H9 (cell line): ENCODE results near the gene FHIT. TPM values are rescaled to one million over a fixed set of nuclear protein-coding genes. Genes with fewer than 3 reads are reported as not detected.

ENCODE experiments used
- DNase-seq: peaks from one replicate; pipeline ENCODE4 v3.0.0-alpha.2; 2017
- H2AFZ ChIP-seq: one replicate; pipeline ENCODE4 v1.6.1; 2013; ENCODE audit warnings: mild to moderate bottlenecking, low read length, control low read depth, moderate library complexity
- H2AK5ac ChIP-seq: 2 replicates; pipeline ENCODE4 v1.6.1; 2013; ENCODE audit warnings: low read length, control low read depth, mixed read lengths; ENCODE audit not compliant: insufficient read length
- H2BK120ac ChIP-seq: one replicate; pipeline ENCODE4 v1.6.1; 2013; ENCODE audit warnings: low read depth, mild to moderate bottlenecking, low read length, control low read depth, inconsistent platforms; ENCODE audit not compliant: poor library complexity, severe bottlenecking
- H2BK12ac ChIP-seq: 2 replicates; pipeline ENCODE4 v1.6.1; 2013; ENCODE audit warnings: low read length, control low read depth, mixed read lengths, low read depth; ENCODE audit not compliant: insufficient read length
- H2BK15ac ChIP-seq: 2 replicates; pipeline ENCODE4 v1.6.1; 2013; ENCODE audit warnings: low read depth, low read length, control low read depth
- H2BK20ac ChIP-seq: one replicate; pipeline ENCODE4 v1.6.1; 2013; ENCODE audit warnings: low read depth, mild to moderate bottlenecking, low read length, control low read depth, inconsistent platforms; ENCODE audit not compliant: poor library complexity, severe bottlenecking
- H2BK5ac ChIP-seq: 2 replicates; pipeline ENCODE4 v1.6.1; 2013; ENCODE audit warnings: low read length, control low read depth, mixed read lengths; ENCODE audit not compliant: insufficient read length
- H3K14ac ChIP-seq: 2 replicates; pipeline ENCODE4 v1.6.1; 2013; ENCODE audit warnings: low read length, control low read depth; ENCODE audit not compliant: insufficient read depth
- H3K18ac ChIP-seq: 2 replicates; pipeline ENCODE4 v1.6.1; 2013; ENCODE audit warnings: low read depth, mild to moderate bottlenecking, mixed read lengths, low read length, control low read depth; ENCODE audit not compliant: insufficient read length
- H3K23ac ChIP-seq: 2 replicates; pipeline ENCODE4 v1.6.1; 2013; ENCODE audit warnings: low read length, control low read depth, mixed read lengths, low read depth; ENCODE audit not compliant: insufficient read length
- H3K23me2 ChIP-seq: 2 replicates; pipeline ENCODE4 v1.6.1; 2013; ENCODE audit warnings: low read depth, mild to moderate bottlenecking, mixed read lengths, low read length, control low read depth; ENCODE audit not compliant: insufficient read length, poor library complexity, severe bottlenecking
- H3K27ac ChIP-seq: 2 replicates; pipeline ENCODE4 v1.5.1; 2013; ENCODE audit warnings: low read length, control low read depth, mixed read lengths, low read depth; ENCODE audit not compliant: insufficient read length
- H3K27me3 ChIP-seq: 2 replicates; pipeline ENCODE4 v1.6.1; 2013; ENCODE audit warnings: low read length, control low read depth, inconsistent platforms; ENCODE audit not compliant: insufficient read depth
- H3K4ac ChIP-seq: 2 replicates; pipeline ENCODE4 v1.6.1; 2013; ENCODE audit warnings: low read depth, mild to moderate bottlenecking, control low read depth, inconsistent platforms, low read length, moderate library complexity
- H3K4me1 ChIP-seq: 2 replicates; pipeline ENCODE4 v1.6.1; 2013; ENCODE audit warnings: low read length, control low read depth, inconsistent platforms; ENCODE audit not compliant: insufficient read depth
- H3K4me2 ChIP-seq: 2 replicates; pipeline ENCODE4 v1.6.1; 2013; ENCODE audit warnings: low read length, control low read depth, mixed read lengths; ENCODE audit not compliant: insufficient read length, insufficient read depth
- H3K56ac ChIP-seq: 2 replicates; pipeline ENCODE4 v1.6.1; 2013; ENCODE audit warnings: low read depth, mild to moderate bottlenecking, mixed read lengths, low read length, control low read depth; ENCODE audit not compliant: insufficient read length
- H3K79me1 ChIP-seq: 2 replicates; pipeline ENCODE4 v1.6.1; 2013; ENCODE audit warnings: low read depth, mild to moderate bottlenecking, moderate library complexity, low read length, control low read depth, inconsistent platforms; ENCODE audit not compliant: insufficient read depth, poor library complexity, severe bottlenecking
- H3K79me2 ChIP-seq: 2 replicates; pipeline ENCODE4 v1.6.1; 2013; ENCODE audit warnings: low read length, control low read depth, inconsistent platforms; ENCODE audit not compliant: insufficient read depth
- H3K9ac ChIP-seq: 2 replicates; pipeline ENCODE4 v1.6.1; 2013; ENCODE audit warnings: low read length, control low read depth, mixed read lengths; ENCODE audit not compliant: insufficient read length; ENCODE audit errors: extremely low read depth
- H3K9me3 ChIP-seq: one replicate; pipeline ENCODE4 v1.6.1; 2013; ENCODE audit warnings: low read depth, low read length, inconsistent platforms; ENCODE audit not compliant: control insufficient read depth
- H3T11ph ChIP-seq: one replicate; pipeline ENCODE4 v1.6.1; 2013; ENCODE audit warnings: mild to moderate bottlenecking, low read length, control low read depth, inconsistent platforms
- H4K20me1 ChIP-seq: one replicate; pipeline ENCODE4 v1.6.1; 2013; ENCODE audit not compliant: control insufficient read depth, insufficient read length, insufficient read depth
- H4K5ac ChIP-seq: 2 replicates; pipeline ENCODE4 v1.6.1; 2013; ENCODE audit warnings: low read depth, mild to moderate bottlenecking, mixed read lengths, low read length, control low read depth; ENCODE audit not compliant: insufficient read length
- H4K8ac ChIP-seq: replicated peaks from 2 replicates; pipeline ENCODE4 v1.6.1; 2013; ENCODE audit warnings: low read length, control low read depth, mixed read lengths, low read depth; ENCODE audit not compliant: insufficient read length
- H4K91ac ChIP-seq: 2 replicates; pipeline ENCODE4 v1.6.1; 2013; ENCODE audit warnings: low read depth, mild to moderate bottlenecking, moderate library complexity, mixed read lengths, low read length, control low read depth; ENCODE audit not compliant: insufficient read length
- H3K27ac Mint-ChIP-seq, 3 experiments: 2 replicates in 2 of 3; 3 replicates in 1 of 3; pipeline ENCODE4 v1.8.0; 2020 to 2021; ENCODE audit warnings: mixed read lengths in 3 of 3, mild to moderate bottlenecking in 1 of 3, moderate library complexity in 1 of 3
- H3K27me3 Mint-ChIP-seq: 2 replicates; pipeline ENCODE4 v1.8.0; 2021; ENCODE audit warnings: low read depth, mild to moderate bottlenecking, moderate library complexity, mixed read lengths
- H3K36me3 Mint-ChIP-seq, 3 experiments: 2 replicates in 2 of 3; 3 replicates in 1 of 3; pipeline ENCODE4 v1.8.0; 2020 to 2021; ENCODE audit warnings: low read depth in 3 of 3, mixed read lengths in 3 of 3; ENCODE audit not compliant: insufficient read depth in 1 of 3
- H3K4me1 Mint-ChIP-seq, 2 experiments: 2 replicates each; pipeline ENCODE4 v1.8.0; 2020; ENCODE audit warnings: mixed read lengths in 2 of 2
- H3K4me3 Mint-ChIP-seq, 2 experiments: 2 replicates in 1 of 2; 3 replicates in 1 of 2; pipeline ENCODE4 v1.8.0; 2020 to 2021; ENCODE audit warnings: mild to moderate bottlenecking in 2 of 2, mixed read lengths in 2 of 2, moderate library complexity in 1 of 2
- H3K9me3 Mint-ChIP-seq, 2 experiments: 2 replicates in 1 of 2; 3 replicates in 1 of 2; pipeline ENCODE4 v1.8.0; 2020; ENCODE audit warnings: mild to moderate bottlenecking in 2 of 2, mixed read lengths in 2 of 2, moderate library complexity in 1 of 2
- CTCF ChIP-seq: fragments of 200-600 bp; sonication (generic); conservative IDR thresholded peaks from 3 replicates; pipeline ENCODE4 v1.8.0; 2021; ENCODE audit warnings: antibody characterized with exemption, mild to moderate bottlenecking
- whole genome bisulfite sequencing: extraction: QIAGEN DNeasy Blood & Tissue Kit; methylation state at CpG from one replicate; pipeline ENCODE4 v1.1.7; 2013; ENCODE audit warnings: missing lambda C conversion rate, low lambda C conversion rate, mixed read lengths; ENCODE audit not compliant: insufficient read length; ENCODE audit errors: extremely low coverage; 5-methylcytosine and 5-hydroxymethylcytosine counted together
- total RNA-seq: library from RNA; stranded (reverse); gene quantifications from 2 replicates; pipeline ENCODE4 v1.2.1, GENCODE V29; 2021

FHIT gene
- total RNA-seq, 1 experiment from 2014 or later = 3.0 TPM

GRCh38 chr3:59769127-59769750 is 1482.0 kb downstream of the FHIT start:
- Mint-ChIP-seq H3K4me3 (no peak overlapping the region), H3K27me3 (peaks cover 2% of the 10 kb centered on the region), H3K36me3 (no peaks in the 10 kb centered on the region), H3K4me1 (peaks cover 0 to 7% of the 10 kb centered on the region in 2 experiments; a peak in 2 of 4 replicates), H3K27ac (no peak overlapping the region), H3K9me3 (no peaks in the 10 kb centered on the region)
- H4K20me1 ChIP-seq = no peaks in the 10 kb centered on the region
- no peaks in the 10 kb centered on the region for H3K9me3 ChIP-seq
- H3K79me1 ChIP-seq = no peaks in the 10 kb centered on the region
- no peak for TF ChIP-seq CTCF
- no peak overlapping the region for H3K4ac ChIP-seq
- H3K9ac ChIP-seq = no peak overlapping the region
- no peaks in the 10 kb centered on the region for H3K4me1 ChIP-seq
- no peak overlapping the region for H2AK5ac ChIP-seq
- H3T11ph ChIP-seq = no peak overlapping the region
- H3K14ac ChIP-seq = no peak overlapping the region
- no CpG with 5 or more reads among the region's 13 CpGs for WGBS
- H3K23me2 ChIP-seq = no peaks in the 10 kb centered on the region
- H3K4me2 ChIP-seq = no peak overlapping the region
- H2BK15ac ChIP-seq = no peak overlapping the region
- no peak overlapping the region for H4K5ac ChIP-seq
- no peak overlapping the region for H4K91ac ChIP-seq
- no peak overlapping the region for H3K27ac ChIP-seq
- no peak overlapping the region for H2BK12ac ChIP-seq
- DNase-seq = no peak
- no peaks in the 10 kb centered on the region for H3K27me3 ChIP-seq
- H4K8ac ChIP-seq = no peak overlapping the region
- no peak overlapping the region for H2AFZ ChIP-seq
- H3K56ac ChIP-seq = no peak overlapping the region
- H3K79me2 ChIP-seq = no peaks in the 10 kb centered on the region
- H2BK20ac ChIP-seq = no peak overlapping the region
- no peak overlapping the region for H3K23ac ChIP-seq
- H2BK5ac ChIP-seq = no peak overlapping the region
- H3K18ac ChIP-seq = no peak overlapping the region
- H2BK120ac ChIP-seq = no peak overlapping the region
